Measurements from ENCODE around the gene OR2T5.
"Not testable (repeated sequence)": the region's sequence is repeated elsewhere in the genome, so short reads cannot be mapped to it uniquely, and the experiment has no call there.

The OR2T5 gene

GRCh38 chr1:248510217-248510616 lies 21.8 kb downstream of the OR2T5 start:
- not testable (repeated sequence) for DNase-seq

GRCh38 chr1:248521856-248522255 lies 33.5 kb downstream of the OR2T5 start:
- DNase-seq = no peak

- DNase-seq = not testable (repeated sequence)
Observed at GRCh38 chr1:248537449-248537848, 49.1 kb downstream of the OR2T5 start.

Data from stimulated activated naive CD4-positive, alpha-beta T cell treated with Interleukin-2 at 50 U/mL for 16 hours (primary cell).